T follicular helper cell (primary cell): ENCODE measurements around the gene EBF3.

ENCODE experiments used
- DNase-seq: peaks from one replicate; pipeline ENCODE4 v3.0.0-alpha.2; 2020; ENCODE audit warnings: low read depth

The EBF3 gene

GRCh38 chr10:129836253-129836652 is 127.8 kb downstream of the EBF3 start:
- DNase-seq: no peak

- DNase-seq: no peak
These were observed 129.9 kb downstream of the EBF3 start for GRCh38 chr10:129833994-129834739.

GRCh38 chr10:129833468-129833950 is 130.6 kb downstream of the EBF3 start:
- no peak for DNase-seq

GRCh38 chr10:129832573-129833467 is 131.3 kb downstream of the EBF3 start:
- DNase-seq: no peak

GRCh38 chr10:129831150-129831549 is 132.9 kb downstream of the EBF3 start:
- no peak for DNase-seq

- DNase-seq: no peak
These were observed 138.2 kb downstream of the EBF3 start for GRCh38 chr10:129825826-129826225.

- no peak for DNase-seq
These were observed 138.9 kb downstream of the EBF3 start for GRCh38 chr10:129825221-129825620.

- no peak for DNase-seq
These were observed 143.6 kb downstream of the EBF3 start for GRCh38 chr10:129820451-129820850.

- DNase-seq: no peak
These were observed 147.4 kb downstream of the EBF3 start for GRCh38 chr10:129816656-129817045.

GRCh38 chr10:129815898-129816655 is 148.0 kb downstream of the EBF3 start:
- no peak for DNase-seq

- DNase-seq: no peak
These were observed 149.1 kb downstream of the EBF3 start for GRCh38 chr10:129814681-129815646.

GRCh38 chr10:129812398-129812797 is 151.7 kb downstream of the EBF3 start:
- no peak for DNase-seq

GRCh38 chr10:129811208-129811607 is 152.9 kb downstream of the EBF3 start:
- no peak for DNase-seq

- DNase-seq: no peak
These were observed 154.2 kb downstream of the EBF3 start for GRCh38 chr10:129809841-129810240.

GRCh38 chr10:129809431-129809830 is 154.6 kb downstream of the EBF3 start:
- no peak for DNase-seq

- DNase-seq: no peak
These were observed 155.7 kb downstream of the EBF3 start for GRCh38 chr10:129808092-129808983.

GRCh38 chr10:129807211-129807610 is 156.9 kb downstream of the EBF3 start:
- DNase-seq: no peak

GRCh38 chr10:129800796-129801340 is 163.2 kb downstream of the EBF3 start:
- no peak for DNase-seq

GRCh38 chr10:129799942-129800341 is 164.1 kb downstream of the EBF3 start:
- DNase-seq: no peak
